Uterus (tissue), 2 donors: ENCODE data around the gene NCMAP.

Experiments used
- CTCF ChIP-seq, 4 experiments: fragments of 200-600 bp in 2 of 4; fragments of 450-650 bp in 2 of 4; sonication (generic) in 2 of 4; IDR thresholded peaks; one replicate each; pipeline ENCODE4 v1.5.1; 2016 to 2019; ENCODE audit warnings: antibody characterized with exemption in 4 of 4, mild to moderate bottlenecking in 2 of 4, moderate library complexity in 1 of 4
- POLR2A ChIP-seq, 2 donors: fragments of 450-650 bp; IDR thresholded peaks; one replicate each; pipeline ENCODE4 v1.6.1; 2016; ENCODE audit warnings: antibody characterized with exemption in 2 of 2, mild to moderate bottlenecking in 1 of 2, moderate library complexity in 1 of 2

GRCh38 chr1:24553931-24554330 is 2.0 kb upstream of the NCMAP start:
- TF ChIP-seq CTCF (IDR thresholded peaks at IDR 0.05) (no peak), POLR2A (IDR thresholded peaks at IDR 0.05) (no peak)
